ENCODE data around the gene OR52L1. TPM values are rescaled to one million over a fixed set of nuclear protein-coding genes. Genes with fewer than 3 reads are reported as not detected.
"Not testable (repeated sequence)": the region's sequence is repeated elsewhere in the genome, so short reads cannot be mapped to it uniquely, and the experiment has no call there.

Gene OR52L1
- polyA plus RNA-seq, 4 donors = not detected

DNA sequence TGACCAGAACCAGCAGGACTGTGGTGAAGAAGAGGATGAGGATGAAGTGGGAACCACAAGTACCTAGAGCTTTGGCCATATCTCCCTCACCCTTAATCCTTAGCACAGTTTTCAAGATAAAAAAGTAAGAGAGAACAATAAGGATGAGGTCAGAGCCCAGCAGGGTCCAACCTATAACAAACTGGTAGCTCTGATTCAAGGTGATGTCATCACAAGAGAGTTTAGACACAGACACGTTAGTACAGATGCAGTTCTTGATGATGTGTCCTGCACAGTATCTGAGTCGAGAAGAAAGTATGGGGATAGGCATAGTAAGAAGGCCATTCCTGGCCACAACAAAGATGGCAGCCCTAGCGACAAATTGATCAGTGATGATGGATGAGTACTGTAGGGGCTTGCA is 19.1 kb downstream of the OR52L1 start:
- H3K27me3 ChIP-seq (ENCODE audit: control insufficient read depth in 3 of 3, insufficient read depth in 3 of 3, low read length in 3 of 3) = no peaks in the 10 kb centered on the region
- 51 to 77% (median 70%) methylated on average over 3 of the region's 3 CpGs for WGBS, 3 donors
- DNase-seq (no peak), FAIRE-seq (no peak)
- H3K9me3 ChIP-seq (ENCODE audit: control insufficient read depth in 2 of 2, insufficient read depth in 1 of 2, low read depth in 1 of 2, low read length in 1 of 2) = peaks cover 0 to 6% of the 10 kb centered on the region in 2 donors
- H3K4me3 ChIP-seq (ENCODE audit: low read depth in 1 of 3, low read length in 3 of 3) = no peak overlapping the region
- H3K4me1 ChIP-seq (ENCODE audit: control insufficient read depth in 3 of 3, insufficient read depth in 2 of 3, low read depth in 1 of 3, low read length in 2 of 3) = no peaks in the 10 kb centered on the region
- H3K27ac ChIP-seq (ENCODE audit: low read depth in 1 of 3, low read length in 2 of 3) = no peak overlapping the region
- no peaks in the 10 kb centered on the region for H3K36me3 ChIP-seq (ENCODE audit: control insufficient read depth in 3 of 3, insufficient read depth in 2 of 3, low read depth in 1 of 3, low read length in 3 of 3)

- H3K9me3 ChIP-seq (ENCODE audit: control insufficient read depth in 2 of 2, insufficient read depth in 1 of 2, low read depth in 1 of 2, low read length in 1 of 2) = peaks cover 0 to 6% of the 10 kb centered on the region in 2 donors
- no peak overlapping the region for H3K27ac ChIP-seq (ENCODE audit: low read depth in 1 of 3, low read length in 2 of 3)
- no peak for FAIRE-seq
- no peak overlapping the region for H3K4me3 ChIP-seq (ENCODE audit: low read depth in 1 of 3, low read length in 3 of 3)
- H3K4me1 ChIP-seq (ENCODE audit: control insufficient read depth in 3 of 3, insufficient read depth in 2 of 3, low read depth in 1 of 3, low read length in 2 of 3) = no peaks in the 10 kb centered on the region
- DNase-seq = no peak
- no peaks in the 10 kb centered on the region for H3K27me3 ChIP-seq (ENCODE audit: control insufficient read depth in 3 of 3, insufficient read depth in 3 of 3, low read length in 3 of 3)
- 62 to 71% (median 70%) methylated on average over 2 of the region's 2 CpGs for WGBS, 3 donors
- no peaks in the 10 kb centered on the region for H3K36me3 ChIP-seq (ENCODE audit: control insufficient read depth in 3 of 3, insufficient read depth in 2 of 3, low read depth in 1 of 3, low read length in 3 of 3)
These were observed 19.8 kb downstream of the OR52L1 start for GRCh38 chr11:5966958-5967357.

GRCh38 chr11:5960704-5961320 is 26.0 kb downstream of the OR52L1 start:
- H3K36me3 ChIP-seq (ENCODE audit: control insufficient read depth in 3 of 3, insufficient read depth in 2 of 3, low read depth in 1 of 3, low read length in 3 of 3); H3K4me1 ChIP-seq (ENCODE audit: control insufficient read depth in 3 of 3, insufficient read depth in 2 of 3, low read depth in 1 of 3, low read length in 2 of 3); H3K9me3 ChIP-seq (ENCODE audit: control insufficient read depth in 2 of 2, insufficient read depth in 1 of 2, low read depth in 1 of 2, low read length in 1 of 2); FAIRE-seq; H3K27ac ChIP-seq (ENCODE audit: low read depth in 1 of 3, low read length in 2 of 3); H3K4me3 ChIP-seq (ENCODE audit: low read depth in 1 of 3, low read length in 3 of 3); DNase-seq; H3K27me3 ChIP-seq (ENCODE audit: control insufficient read depth in 3 of 3, insufficient read depth in 3 of 3, low read length in 3 of 3): not testable (repeated sequence)
- WGBS, 3 donors = 93 to 95% (median 93%) methylated on average over 35 to 40 of the region's 40 CpGs

- Histone ChIP-seq H3K36me3 (ENCODE audit: control insufficient read depth in 3 of 3, insufficient read depth in 2 of 3, low read depth in 1 of 3, low read length in 3 of 3) (no peaks in the 10 kb centered on the region), H3K9me3 (ENCODE audit: control insufficient read depth in 2 of 2, insufficient read depth in 1 of 2, low read depth in 1 of 2, low read length in 1 of 2) (peaks cover 0 to 3% of the 10 kb centered on the region in 2 donors), H3K27me3 (ENCODE audit: control insufficient read depth in 3 of 3, insufficient read depth in 3 of 3, low read length in 3 of 3) (no peaks in the 10 kb centered on the region), H3K4me1 (ENCODE audit: control insufficient read depth in 3 of 3, insufficient read depth in 2 of 3, low read depth in 1 of 3, low read length in 2 of 3) (no peaks in the 10 kb centered on the region), H3K27ac (ENCODE audit: low read depth in 1 of 3, low read length in 2 of 3) (no peak overlapping the region), H3K4me3 (ENCODE audit: low read depth in 1 of 3, low read length in 3 of 3) (no peak overlapping the region)
- 83 to 89% (median 88%) methylated on average over 3 of the region's 3 CpGs for WGBS, 3 donors
- DNase-seq (no peak), FAIRE-seq (no peak)
These were observed 31.2 kb downstream of the OR52L1 start for GRCh38 chr11:5955586-5955985.

- H3K36me3 ChIP-seq (ENCODE audit: control insufficient read depth in 3 of 3, insufficient read depth in 2 of 3, low read depth in 1 of 3, low read length in 3 of 3) = no peaks in the 10 kb centered on the region
- H3K27ac ChIP-seq (ENCODE audit: low read depth in 1 of 3, low read length in 2 of 3) = no peak within 1 kb of the TSS
- no peaks in the 10 kb centered on the region for H3K4me1 ChIP-seq (ENCODE audit: control insufficient read depth in 3 of 3, insufficient read depth in 2 of 3, low read depth in 1 of 3, low read length in 2 of 3)
- H3K4me3 ChIP-seq (ENCODE audit: low read depth in 1 of 3, low read length in 3 of 3) = no peak within 1 kb of the TSS
- H3K27me3 ChIP-seq (ENCODE audit: control insufficient read depth in 3 of 3, insufficient read depth in 3 of 3, low read length in 3 of 3) = no peaks in the 10 kb centered on the region
- FAIRE-seq = no peak
- 73 to 85% (median 82%) methylated on average over 3 of the region's 3 CpGs for whole genome bisulfite sequencing, 3 donors
- peaks cover 0 to 14% of the 10 kb centered on the region in 2 donors for H3K9me3 ChIP-seq (ENCODE audit: control insufficient read depth in 2 of 2, insufficient read depth in 1 of 2, low read depth in 1 of 2, low read length in 1 of 2)
- no peak for DNase-seq
These were observed 44.8 kb downstream of the OR52L1 start, which contains the start of gene OR56A3 for GRCh38 chr11:5941951-5942350. Gene OR56A3 (plus strand): TSS chr11:5942251. CDS start chr11:5947347, 5,096 bp downstream.

- Histone ChIP-seq H3K4me1 (ENCODE audit: control insufficient read depth in 3 of 3, insufficient read depth in 2 of 3, low read depth in 1 of 3, low read length in 2 of 3) (no peaks in the 10 kb centered on the region), H3K4me3 (ENCODE audit: low read depth in 1 of 3, low read length in 3 of 3) (no peak overlapping the region), H3K9me3 (ENCODE audit: control insufficient read depth in 2 of 2, insufficient read depth in 1 of 2, low read depth in 1 of 2, low read length in 1 of 2) (peaks cover 0 to 26% of the 10 kb centered on the region in 2 donors), H3K27ac (ENCODE audit: low read depth in 1 of 3, low read length in 2 of 3) (no peak overlapping the region), H3K36me3 (ENCODE audit: control insufficient read depth in 3 of 3, insufficient read depth in 2 of 3, low read depth in 1 of 3, low read length in 3 of 3) (no peaks in the 10 kb centered on the region), H3K27me3 (ENCODE audit: control insufficient read depth in 3 of 3, insufficient read depth in 3 of 3, low read length in 3 of 3) (no peaks in the 10 kb centered on the region)
- no peak for DNase-seq
- FAIRE-seq = no peak
- 92 to 96% (median 95%) methylated on average over 2 of the region's 2 CpGs for WGBS, 3 donors
These were observed 46.0 kb downstream of the OR52L1 start for GRCh38 chr11:5940748-5941147.

DNA sequence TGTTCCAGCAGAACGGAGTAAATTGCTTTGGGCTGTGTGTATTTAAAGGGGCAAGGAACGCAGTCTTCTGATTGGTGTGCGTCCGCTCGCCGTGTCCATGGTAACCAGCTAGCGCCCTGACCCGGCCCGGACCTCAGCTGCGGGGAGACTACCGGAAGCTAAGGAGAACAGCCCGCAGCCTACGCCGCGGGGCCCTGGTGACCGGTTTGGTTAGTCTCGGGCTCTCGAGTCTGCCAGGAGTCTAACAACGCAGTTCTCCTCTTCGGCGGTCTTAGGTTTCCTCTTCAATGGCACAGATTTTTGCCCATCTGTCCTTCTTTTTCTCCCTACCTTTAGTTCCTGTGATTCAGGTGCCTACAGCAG is 48.2 kb downstream of the OR52L1 start:
- H3K4me1 ChIP-seq (ENCODE audit: control insufficient read depth in 3 of 3, insufficient read depth in 2 of 3, low read depth in 1 of 3, low read length in 2 of 3) = no peaks in the 10 kb centered on the region
- DNase-seq (no peak), FAIRE-seq (no peak)
- no peaks in the 10 kb centered on the region for H3K36me3 ChIP-seq (ENCODE audit: control insufficient read depth in 3 of 3, insufficient read depth in 2 of 3, low read depth in 1 of 3, low read length in 3 of 3)
- no peak overlapping the region for H3K4me3 ChIP-seq (ENCODE audit: low read depth in 1 of 3, low read length in 3 of 3)
- H3K27me3 ChIP-seq (ENCODE audit: control insufficient read depth in 3 of 3, insufficient read depth in 3 of 3, low read length in 3 of 3) = no peaks in the 10 kb centered on the region
- peaks cover 0 to 33% of the 10 kb centered on the region in 2 donors for H3K9me3 ChIP-seq (ENCODE audit: control insufficient read depth in 2 of 2, insufficient read depth in 1 of 2, low read depth in 1 of 2, low read length in 1 of 2)
- no peak overlapping the region for H3K27ac ChIP-seq (ENCODE audit: low read depth in 1 of 3, low read length in 2 of 3)
- WGBS, 3 donors = 72 to 81% (median 74%) methylated on average over 21 of the region's 21 CpGs

- no peak overlapping the region for H3K4me3 ChIP-seq (ENCODE audit: low read depth in 1 of 3, low read length in 3 of 3)
- FAIRE-seq (no peak), DNase-seq (no peak)
- peaks cover 0 to 38% of the 10 kb centered on the region in 2 donors for H3K9me3 ChIP-seq (ENCODE audit: control insufficient read depth in 2 of 2, insufficient read depth in 1 of 2, low read depth in 1 of 2, low read length in 1 of 2)
- no peaks in the 10 kb centered on the region for H3K36me3 ChIP-seq (ENCODE audit: control insufficient read depth in 3 of 3, insufficient read depth in 2 of 3, low read depth in 1 of 3, low read length in 3 of 3)
- no peak overlapping the region for H3K27ac ChIP-seq (ENCODE audit: low read depth in 1 of 3, low read length in 2 of 3)
- WGBS, 3 donors = 84 to 93% (median 86%) methylated on average over 39 of the region's 39 CpGs
- H3K4me1 ChIP-seq (ENCODE audit: control insufficient read depth in 3 of 3, insufficient read depth in 2 of 3, low read depth in 1 of 3, low read length in 2 of 3) = no peaks in the 10 kb centered on the region
- no peaks in the 10 kb centered on the region for H3K27me3 ChIP-seq (ENCODE audit: control insufficient read depth in 3 of 3, insufficient read depth in 3 of 3, low read length in 3 of 3)
These were observed 48.8 kb downstream of the OR52L1 start for GRCh38 chr11:5937868-5938602.
